Measurements from ENCODE around the gene ARNT2.

Gene ARNT2

GRCh38 chr15:80526556-80527340 lies 122.6 kb downstream of the ARNT2 start:
- no peak for FAIRE-seq

DNA sequence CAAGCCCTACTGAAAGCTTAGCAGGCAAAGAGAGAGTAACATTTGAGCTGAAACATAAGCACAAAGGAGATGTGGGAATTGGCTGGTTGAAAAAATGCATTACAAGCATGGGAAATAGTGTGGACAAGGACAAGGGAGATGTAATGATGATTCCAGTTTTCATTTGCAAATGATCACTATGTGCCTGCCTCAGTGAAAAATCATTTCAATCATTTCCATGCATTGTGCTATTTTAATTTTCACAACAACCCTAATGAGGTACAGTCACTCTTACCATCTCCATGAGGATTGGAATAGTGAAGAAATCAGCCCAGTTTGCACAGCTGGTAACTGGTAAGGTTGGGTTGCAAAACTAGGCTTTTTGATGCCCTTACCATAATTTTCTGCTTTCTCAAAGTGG lies 123.2 kb downstream of the ARNT2 start:
- FAIRE-seq, result no peak

DNA sequence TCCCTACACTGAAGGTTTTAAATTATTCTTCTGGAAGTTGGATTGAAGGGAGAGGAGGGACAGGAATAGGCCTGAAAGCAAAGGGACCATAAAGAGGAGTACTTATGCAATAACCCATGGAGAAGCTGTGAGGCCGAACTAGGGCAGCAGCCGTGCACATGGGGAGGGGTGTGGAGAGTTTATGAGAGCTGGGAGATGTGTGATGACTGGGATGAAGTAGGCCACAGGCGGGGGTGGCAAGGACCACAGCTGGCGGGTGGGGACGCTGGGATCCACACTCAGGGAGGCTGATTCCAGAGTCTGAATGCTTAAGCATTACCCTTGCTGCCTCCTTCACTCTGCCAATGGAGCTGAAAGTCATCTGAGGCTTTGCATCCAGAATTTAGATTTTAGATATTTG lies 123.8 kb downstream of the ARNT2 start:
- FAIRE-seq, result no peak

DNA sequence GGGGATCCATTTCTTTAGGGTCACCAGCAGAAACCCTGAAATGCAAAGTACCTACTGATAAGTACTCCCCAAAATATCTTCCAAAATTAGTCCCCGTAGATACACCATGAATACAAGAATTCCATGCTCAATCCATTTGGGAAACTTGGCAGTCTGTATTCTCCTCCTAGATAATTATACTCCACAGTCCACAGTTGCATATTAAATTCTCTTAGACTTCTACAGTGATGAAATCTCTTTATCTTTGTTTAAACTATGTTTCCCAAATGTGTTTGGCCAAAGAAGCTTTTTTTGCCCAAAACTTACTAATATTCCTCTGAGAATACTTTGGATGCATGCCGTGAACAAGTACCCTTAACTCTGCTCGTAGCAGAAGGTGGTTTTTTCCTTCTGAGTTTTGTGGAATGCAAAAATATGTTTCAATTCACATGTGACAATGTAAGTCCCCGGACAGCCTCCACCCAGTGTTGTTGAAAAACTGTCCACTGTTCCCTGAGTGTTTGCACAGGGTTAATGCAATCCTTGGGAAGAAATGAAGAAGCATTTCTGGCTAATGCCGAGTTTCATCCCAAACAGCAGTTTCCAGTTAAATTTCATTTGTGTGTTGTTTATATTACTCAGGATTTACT lies 126.7 kb downstream of the ARNT2 start:
- no peak for FAIRE-seq

- FAIRE-seq, result no peak
Measured at GRCh38 chr15:80531388-80531787, 127.2 kb downstream of the ARNT2 start.

DNA sequence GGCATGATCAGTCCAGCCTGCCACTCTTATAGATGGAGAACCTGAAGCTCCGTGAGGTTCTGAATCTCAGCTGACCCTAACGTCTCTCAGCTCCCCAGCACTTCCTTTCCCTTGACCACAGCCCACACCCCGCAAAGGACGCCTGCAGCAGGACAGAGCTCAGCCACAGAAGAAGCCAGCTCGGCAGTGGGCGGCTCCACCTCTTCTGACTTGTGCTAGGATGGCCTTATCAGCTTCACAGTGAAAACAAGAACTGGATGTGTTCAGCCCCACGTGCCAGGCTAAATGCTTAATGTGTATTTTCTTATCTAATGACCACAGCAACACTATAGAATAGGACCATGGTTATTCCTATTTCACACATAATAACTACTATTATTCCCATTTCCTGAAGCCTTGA lies 127.6 kb downstream of the ARNT2 start:
- FAIRE-seq, result no peak

DNA sequence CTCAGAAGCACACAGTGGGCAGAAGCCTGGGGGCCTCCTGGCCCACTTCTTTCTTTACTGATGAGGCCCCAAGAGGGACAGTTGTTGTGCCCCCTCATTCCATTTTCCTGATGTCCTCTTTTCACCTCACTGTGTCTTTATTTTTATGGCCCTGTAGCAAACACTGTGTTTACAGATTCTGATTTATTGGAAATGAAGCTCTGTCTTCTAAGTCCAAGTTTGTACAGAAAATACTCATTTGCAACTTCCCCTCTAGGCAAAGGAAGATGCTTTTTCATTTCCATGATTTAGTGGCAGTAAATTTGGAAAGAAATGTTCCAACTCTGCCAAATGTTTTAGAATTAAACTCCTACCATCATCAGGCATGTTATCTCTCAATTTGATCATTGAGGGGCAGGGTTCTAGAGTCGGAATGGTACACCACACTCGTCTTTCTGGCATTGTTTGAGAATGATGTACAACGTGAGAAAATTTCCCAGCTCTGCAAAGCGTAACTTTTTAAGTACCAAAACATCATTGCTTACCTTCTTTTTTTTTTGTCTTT lies 129.7 kb downstream of the ARNT2 start:
- no peak for FAIRE-seq

- no peak for FAIRE-seq
Measured at GRCh38 chr15:80536231-80536630, 132.0 kb downstream of the ARNT2 start.

DNA sequence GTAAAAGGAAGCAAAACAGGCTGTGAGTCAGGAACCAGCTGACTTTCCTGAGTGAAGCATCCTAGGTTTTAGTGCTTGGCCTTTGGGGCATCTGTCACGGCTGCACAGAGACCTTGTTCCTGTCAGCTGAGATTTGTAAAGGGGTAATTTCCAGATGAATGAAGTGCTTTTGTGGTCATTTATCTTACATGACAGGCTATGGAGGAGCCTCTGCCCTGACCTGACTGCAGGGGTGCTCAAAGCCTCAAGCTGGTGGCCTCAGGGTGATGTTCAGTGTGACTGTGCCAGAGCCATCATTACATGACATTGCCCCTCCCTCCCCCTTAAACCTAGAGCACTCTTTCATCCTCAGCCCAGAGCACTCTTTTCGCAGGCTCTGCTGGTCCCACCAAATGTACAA lies 132.5 kb downstream of the ARNT2 start:
- FAIRE-seq, result no peak

GRCh38 chr15:80545078-80545477 lies 140.9 kb downstream of the ARNT2 start:
- no peak for FAIRE-seq

GRCh38 chr15:80547264-80547663 lies 143.1 kb downstream of the ARNT2 start:
- no peak for FAIRE-seq

GRCh38 chr15:80549191-80549590 lies 145.0 kb downstream of the ARNT2 start:
- no peak for FAIRE-seq

- FAIRE-seq, result no peak
Measured at GRCh38 chr15:80549654-80550053, 145.5 kb downstream of the ARNT2 start.

GRCh38 chr15:80550219-80550907 lies 146.2 kb downstream of the ARNT2 start:
- FAIRE-seq, result no peak

DNA sequence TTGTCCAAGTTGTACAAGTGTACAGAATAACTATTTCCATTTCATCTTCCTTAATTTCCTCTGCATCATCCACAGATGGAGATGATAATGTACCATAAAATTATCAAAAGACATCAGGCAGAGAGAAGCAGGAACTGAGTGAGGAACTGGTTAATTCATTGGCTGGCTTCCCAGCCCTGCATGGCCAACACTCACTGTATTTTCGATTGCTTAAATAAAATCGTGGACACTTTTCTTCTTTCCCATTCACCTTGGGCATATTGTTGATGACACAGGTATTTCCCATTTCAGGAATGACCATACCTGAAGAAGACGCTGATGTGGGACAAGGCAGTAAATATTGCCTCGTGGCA lies 146.7 kb downstream of the ARNT2 start:
- FAIRE-seq, result peak; percentile 27

GRCh38 chr15:80551348-80551747 lies 147.2 kb downstream of the ARNT2 start:
- no peak for FAIRE-seq

- FAIRE-seq, result no peak
Measured at GRCh38 chr15:80554560-80554959, 150.4 kb downstream of the ARNT2 start.

- FAIRE-seq, result no peak
Measured at GRCh38 chr15:80556694-80557367, 152.6 kb downstream of the ARNT2 start.

DNA sequence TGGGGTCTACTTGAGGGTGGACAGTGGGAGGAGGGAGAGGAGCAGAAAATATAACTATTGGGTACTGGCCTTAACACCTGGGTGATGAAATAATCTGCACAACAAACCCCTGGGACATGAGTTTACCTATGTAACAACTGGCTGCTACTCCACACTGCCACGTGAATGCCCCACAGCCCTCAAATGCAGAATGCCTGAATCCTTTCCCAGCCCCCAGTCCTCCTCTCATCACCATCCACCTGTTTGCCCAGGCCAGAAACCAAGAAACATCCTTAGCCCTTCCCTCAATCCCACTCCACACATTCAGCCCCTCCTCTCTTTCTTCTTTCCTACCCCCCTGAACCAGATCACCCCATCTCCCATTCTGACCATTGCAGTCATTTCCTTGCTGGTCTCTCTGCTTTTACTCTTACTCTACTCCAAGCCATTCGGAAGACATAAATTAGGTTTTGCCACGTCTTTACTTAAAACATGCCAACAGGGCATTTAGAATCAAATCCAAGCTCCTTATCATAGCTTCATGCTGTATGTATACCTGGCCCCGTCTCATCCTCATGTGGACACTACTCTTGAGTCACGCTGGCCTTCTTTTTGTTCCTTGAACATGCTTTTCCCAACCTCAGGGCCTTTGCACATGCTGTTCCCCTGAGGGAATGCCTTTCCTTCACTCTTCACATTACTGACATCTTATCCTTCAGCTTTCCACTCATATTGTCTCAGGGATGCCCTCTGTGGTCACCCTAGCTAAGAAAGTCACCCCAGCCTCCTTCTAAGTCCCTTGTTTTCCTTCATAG lies 153.5 kb downstream of the ARNT2 start:
- no peak for FAIRE-seq

DNA sequence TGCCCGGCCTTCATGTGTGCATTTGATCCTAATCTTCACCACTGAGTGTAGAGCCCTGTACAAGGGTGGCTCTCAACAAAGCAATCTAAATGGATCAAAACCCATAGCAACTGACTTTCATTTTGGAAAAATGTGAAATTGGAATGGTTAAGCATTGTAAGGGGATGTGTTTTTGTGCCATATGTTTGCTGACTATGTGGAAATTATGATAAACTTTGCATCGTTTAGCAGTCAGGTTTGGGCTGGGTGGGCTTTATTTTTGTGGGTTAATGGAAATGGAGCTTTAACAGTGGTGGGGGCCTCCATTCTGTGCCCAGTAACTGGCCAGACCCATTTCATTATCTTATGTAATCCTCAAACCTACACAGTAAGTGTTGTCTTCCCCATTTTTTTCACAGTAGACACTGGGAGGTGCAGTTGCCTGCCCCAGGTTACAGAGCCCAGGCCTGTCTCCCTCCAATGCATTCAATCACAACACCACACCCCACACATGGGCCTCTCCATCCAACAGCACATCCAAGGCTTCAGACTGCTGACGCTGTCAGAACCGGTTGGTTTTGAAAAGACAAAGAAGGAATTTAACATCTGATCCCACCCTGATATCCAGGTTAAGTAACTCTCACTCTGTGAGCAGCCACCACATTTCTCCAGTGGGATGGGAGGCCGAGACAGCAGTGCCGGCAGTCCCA lies 154.6 kb downstream of the ARNT2 start:
- no peak for FAIRE-seq

- FAIRE-seq, result no peak
Measured at GRCh38 chr15:80559320-80559693, 155.1 kb downstream of the ARNT2 start.

DNA sequence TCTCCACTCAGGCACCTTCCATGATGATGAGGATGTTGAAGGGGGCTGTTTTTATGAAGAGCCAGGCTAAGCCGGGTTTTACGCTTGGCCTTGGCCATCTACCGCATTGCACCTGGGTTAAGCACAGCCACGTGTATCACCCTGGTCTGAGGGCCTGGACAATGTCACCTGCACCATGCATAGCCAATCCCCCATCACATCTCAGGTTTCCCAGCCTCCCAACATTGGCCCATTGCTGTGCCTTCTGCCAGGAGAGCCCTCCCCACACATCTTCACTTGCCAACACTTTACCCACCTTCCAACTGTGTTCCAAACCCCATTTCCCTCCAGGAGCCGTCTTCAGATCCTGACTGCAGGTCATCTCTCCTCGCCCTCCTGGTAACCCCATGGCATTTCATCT lies 155.6 kb downstream of the ARNT2 start:
- no peak for FAIRE-seq

Data from islet of Langerhans (tissue), 1 donor.